Measurements from ENCODE around the gene PPFIBP1.

GRCh38 chr12:27652174-27652763 is 128.3 kb downstream of the PPFIBP1 start:
- TF ChIP-seq EZH2 (IDR thresholded peaks at IDR 0.05) (no peak), POLR2AphosphoS5 (IDR thresholded peaks at IDR 0.05; ENCODE audit: borderline replicate concordance, low read depth, low read length) (no peak), FOXP2 (optimal IDR thresholded peaks at IDR 0.05; ENCODE audit: control extremely low read depth, extremely low read length, insufficient read depth) (no peak)

All from SK-N-MC (cell line).